HG03175 (cell line): ENCODE results near the gene PIMREG.

Source experiments
- ATAC-seq: cut with Tn5 transposase; IDR thresholded peaks from one replicate; pipeline ENCODE4 v1.9.1; 2021; ENCODE audit warnings: mild to moderate bottlenecking, moderate library complexity; ENCODE audit not compliant: unreplicated experiment

The PIMREG gene

DNA sequence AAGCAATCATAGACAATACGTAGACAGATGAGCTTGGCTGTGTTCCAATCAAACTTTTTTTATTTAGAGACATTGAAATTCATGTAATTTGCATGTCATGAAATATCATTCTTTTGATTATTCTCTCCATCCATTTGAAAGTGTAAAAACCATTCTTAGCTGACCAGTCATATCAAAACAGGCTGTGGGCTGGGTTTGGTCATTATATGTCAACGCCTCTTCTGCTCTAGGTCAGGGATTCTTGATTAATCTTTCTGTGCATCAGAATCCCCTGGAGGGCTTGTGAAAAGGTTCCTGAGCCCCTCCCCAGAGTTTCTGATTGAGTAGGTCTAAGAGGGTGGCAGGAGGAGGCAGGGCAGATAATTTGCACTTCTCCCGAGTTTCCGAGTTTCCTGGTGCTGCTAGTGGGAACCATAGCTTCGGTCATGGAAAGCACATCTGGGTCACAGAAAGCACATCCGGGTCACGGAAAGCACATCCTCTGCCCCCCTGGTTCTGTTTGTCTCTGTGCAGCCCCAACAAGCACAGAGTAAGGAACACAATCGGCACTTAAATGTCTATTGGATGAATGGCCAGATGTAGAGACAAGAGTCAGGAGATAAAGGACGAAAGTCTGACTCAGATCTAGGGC lies 16.4 kb downstream of the PIMREG start:
- no peak for ATAC-seq

DNA sequence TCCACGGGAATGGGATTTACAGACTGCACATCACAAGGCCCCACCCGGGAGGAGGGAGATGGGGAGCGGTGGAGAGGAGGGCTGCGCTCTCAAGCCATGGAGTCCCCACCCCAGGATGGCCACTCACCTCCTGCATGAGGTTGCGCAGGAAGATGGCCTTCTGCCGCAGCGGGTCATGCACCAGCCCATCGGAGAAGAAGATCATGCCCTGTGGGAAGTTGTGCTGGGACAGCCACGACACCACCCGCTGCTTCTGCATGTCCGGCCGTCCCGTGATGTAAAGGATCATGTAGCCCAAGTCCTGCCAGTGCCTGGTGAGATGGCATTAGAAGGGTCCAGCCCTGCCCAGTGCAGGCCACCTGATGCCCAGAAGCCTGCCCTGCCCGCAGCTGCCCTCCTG lies 17.0 kb downstream of the PIMREG start:
- ATAC-seq, result no peak

DNA sequence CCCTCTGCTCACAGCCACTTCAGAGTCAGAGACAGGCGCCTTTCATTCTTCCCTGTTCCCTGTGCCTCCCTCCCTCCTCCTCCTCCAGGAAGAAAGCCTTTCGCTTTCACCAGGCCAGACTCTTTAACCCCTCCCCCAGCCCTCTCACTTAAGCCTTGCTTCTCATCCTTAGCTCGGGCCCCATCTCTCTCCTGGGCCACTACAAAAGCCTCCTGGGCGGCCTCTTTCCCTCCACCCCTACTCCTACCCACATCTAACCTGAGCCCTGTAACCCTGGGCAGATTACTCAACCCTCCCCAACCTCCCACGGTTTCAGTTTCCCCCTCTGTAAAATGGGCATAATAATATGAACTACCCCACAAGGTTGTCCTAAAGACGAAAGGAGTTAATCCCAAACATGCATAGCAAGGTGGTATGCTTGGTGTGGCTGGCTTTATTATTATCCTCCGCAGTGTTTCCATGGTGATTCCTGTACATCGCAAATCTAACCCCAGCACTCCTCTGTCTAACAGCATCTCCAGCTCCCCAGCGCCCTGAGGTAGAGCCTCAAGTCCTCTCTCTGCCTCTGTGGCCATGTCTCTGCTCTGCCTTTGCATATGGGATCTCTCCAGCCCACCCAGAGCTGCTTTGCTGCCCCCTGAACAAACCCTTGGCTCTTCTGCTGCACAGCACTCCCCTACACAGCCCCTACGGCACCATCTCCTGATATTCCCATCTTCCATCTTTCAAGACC lies 17.7 kb downstream of the PIMREG start:
- ATAC-seq, result no peak

DNA sequence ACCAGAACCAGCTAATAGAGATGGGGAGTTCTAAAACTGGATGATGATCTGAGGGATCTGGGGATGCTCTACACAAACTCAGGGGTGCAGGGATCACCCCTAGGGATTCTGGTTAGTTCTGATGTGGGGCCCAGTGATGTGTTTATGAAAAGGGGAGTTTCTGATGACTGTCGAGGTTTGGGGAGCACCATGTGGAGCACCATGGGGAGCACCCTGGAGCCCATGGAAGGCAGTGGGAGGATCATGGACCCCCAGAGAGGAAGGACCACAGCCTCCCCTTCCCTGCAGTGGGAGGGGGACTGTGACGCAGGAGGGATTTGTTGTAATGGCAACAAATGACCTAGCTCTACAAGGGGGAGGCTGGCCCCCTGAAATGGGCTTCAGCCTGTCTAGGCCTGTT lies 18.4 kb downstream of the PIMREG start:
- no peak for ATAC-seq

DNA sequence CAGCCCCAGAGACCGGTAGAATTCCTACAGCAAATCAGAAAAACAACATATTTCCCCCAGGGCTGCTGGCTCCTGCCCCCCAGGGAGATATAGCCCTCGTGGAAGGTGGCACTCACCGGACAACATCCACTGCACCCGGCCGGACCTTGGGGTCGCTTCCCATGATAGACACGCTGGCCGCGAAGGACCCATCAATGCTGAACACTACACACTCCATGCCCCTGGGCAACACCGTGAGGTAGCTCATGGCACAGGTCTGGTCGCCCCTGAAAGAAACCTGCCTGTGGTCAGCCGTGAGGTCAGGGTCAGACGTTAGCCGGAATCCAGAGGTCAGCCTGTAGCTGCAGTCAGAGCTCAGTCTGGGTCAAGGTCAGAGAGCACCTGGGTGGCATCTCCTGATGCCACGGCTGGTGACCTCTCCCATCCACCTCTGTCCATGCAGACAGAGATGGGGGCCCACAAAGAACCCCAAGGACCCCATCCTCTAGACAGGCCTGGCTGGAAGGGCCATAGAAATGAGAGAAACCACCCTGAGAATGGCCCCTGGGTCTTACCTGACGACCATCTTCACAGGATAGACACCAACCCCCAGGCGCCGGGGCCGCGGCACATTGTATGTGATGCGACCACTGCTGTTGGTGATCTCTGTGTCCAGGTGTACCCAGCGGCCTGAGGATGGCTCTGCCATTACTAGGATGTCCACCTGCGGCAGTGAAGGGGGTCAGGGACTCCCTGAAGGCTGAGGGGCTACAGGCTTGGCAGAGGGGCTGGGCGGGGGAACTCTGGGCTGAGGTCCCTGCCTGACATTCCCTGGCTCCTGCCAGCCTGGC lies 19.6 kb downstream of the PIMREG start:
- no peak for ATAC-seq

DNA sequence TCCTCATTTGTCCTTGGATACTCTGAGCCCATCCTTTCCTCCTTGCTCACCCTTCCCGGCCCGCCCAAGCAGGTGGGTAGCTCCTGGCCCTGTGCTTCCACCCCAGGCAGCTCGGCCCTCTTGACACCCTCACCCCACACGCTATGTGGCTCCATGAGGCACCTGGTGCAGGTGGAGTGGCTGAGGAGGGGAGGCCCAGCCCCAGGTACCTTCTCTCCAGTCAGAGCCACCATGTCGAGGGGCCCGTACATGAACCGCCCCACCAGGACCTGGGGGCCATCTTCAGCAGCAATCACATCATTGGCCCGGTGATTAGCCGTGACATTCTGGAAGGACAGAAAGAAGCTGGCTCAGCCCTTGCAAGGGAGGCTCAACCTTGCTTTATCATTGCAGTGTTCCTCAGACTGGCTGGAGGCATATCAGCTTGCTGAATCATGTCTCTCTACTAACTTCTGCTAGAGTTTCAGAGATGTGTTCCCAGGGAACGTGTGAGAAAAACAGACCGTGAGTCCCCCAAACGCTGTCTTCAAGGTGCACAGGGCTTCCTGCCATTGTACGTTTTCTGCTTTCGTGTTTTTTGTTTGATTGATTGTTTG lies 20.3 kb downstream of the PIMREG start:
- no peak for ATAC-seq

DNA sequence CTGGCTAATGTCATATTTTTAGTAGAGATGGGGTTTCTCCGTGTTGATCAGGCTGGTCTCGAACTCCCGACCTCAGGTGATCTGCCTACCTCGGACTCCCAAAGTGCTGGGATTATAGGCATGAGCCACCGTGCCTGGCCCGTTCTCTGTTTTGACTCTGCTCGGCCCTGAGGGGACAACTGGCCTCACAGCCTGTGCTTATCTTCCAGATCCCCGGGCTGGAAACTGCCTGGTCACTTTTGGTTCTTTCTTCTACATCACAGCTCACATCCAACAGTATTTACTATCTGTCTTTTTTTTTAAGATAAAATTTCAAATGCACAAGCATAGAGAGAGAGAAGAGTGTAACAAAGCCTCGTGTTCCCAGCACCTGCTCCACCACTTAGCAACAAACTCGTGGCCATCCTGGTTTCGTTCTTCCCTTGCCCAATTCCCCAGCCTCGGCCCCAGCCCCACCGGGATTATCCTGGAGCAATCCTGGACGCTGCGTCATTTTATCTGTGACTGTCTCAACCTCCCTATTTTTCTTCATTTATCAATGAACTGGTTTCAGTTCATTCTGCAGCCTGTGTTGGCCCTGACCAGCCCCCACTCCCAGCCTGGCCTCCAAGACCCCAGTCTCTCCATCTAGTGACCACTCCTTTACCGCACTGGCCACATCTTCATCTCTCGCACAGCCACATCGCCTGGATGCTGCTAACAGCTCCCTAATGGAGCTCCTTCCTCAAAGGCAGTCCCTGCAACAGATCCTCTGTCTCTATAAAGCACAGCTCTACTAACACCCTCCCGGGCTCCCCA lies 21.1 kb downstream of the PIMREG start:
- no peak for ATAC-seq

DNA sequence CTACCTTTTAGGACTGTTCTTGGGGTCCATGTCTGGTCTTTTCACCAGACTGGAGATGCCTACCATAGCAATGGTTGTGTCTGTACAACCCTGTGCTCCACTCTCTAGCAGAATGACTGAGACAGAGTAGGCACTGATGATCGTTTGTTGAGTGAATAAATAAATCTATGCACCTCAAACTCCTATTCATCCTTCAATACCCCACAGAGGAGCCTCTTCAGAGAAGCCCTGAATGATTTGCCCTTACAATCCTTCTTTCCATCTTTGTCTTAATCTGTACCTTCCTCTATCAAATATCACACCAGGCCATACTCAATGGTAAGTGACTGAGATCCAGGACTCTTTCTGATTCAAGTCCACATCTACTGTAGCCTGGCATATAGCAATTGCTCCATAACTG lies 23.3 kb downstream of the PIMREG start:
- ATAC-seq, result no peak

DNA sequence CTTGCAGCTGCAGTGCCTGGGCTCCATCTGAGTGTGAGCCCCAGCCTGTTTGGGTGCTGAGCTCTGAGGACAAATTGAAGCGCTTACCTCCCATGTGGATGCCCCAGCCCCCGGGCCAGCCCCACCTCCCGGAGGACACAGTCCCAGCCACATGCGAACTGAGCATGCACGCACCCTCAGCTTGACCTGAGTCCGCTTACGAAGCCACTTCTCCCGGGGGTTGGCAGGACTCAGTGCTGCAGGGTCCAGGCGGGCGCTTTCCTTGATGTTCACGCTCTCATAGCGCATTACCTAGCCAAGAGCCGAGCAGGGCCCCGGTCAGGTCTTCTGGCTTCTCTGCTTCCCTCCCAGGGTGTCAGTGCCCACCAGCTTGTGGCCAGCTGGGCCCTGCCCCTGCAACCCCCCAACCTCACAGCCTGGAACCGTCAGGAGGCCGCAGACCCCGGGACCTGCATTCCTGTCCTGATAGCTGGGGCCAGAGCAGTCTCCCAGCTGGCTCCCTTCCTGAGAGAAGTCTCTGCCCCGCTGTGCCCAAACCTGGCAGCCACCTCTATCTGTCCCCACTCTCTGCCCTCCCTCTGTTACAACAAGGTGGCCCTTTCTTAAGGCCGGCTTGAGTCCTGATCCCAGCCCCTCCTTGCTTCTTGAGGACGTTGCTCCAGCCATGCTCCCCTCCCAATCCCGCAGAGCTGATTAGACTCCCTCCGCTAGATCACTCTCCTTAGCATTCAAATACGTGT lies 24.0 kb downstream of the PIMREG start:
- ATAC-seq, result no peak

DNA sequence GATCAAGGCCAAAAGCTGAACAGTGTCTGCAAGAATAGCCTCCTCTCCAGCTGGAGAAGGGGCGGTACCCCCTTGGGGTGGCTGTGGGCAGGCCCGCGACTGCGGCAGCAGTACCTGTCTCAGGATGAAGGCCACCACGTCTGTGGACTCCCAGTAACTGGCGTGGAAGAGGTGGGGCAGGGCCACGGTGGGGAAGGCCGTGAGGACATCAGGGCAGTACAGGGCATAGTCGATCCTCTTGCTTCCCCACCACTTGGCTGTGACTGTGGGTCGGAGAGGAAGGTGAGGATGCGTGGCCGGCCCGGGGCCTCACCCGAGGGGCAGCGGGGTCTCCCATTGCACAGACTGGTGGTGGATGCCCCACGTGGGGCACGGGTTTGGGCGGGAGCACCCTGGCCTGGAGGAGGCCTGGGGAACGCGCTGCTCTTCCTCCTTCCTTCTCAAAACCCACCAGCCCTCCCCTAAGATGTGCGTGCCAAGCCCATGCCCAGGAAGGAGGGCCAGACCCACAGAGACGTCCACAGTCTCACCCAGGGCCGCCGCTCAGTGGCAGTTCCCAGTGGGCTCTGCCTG lies 26.0 kb downstream of the PIMREG start:
- no peak for ATAC-seq

DNA sequence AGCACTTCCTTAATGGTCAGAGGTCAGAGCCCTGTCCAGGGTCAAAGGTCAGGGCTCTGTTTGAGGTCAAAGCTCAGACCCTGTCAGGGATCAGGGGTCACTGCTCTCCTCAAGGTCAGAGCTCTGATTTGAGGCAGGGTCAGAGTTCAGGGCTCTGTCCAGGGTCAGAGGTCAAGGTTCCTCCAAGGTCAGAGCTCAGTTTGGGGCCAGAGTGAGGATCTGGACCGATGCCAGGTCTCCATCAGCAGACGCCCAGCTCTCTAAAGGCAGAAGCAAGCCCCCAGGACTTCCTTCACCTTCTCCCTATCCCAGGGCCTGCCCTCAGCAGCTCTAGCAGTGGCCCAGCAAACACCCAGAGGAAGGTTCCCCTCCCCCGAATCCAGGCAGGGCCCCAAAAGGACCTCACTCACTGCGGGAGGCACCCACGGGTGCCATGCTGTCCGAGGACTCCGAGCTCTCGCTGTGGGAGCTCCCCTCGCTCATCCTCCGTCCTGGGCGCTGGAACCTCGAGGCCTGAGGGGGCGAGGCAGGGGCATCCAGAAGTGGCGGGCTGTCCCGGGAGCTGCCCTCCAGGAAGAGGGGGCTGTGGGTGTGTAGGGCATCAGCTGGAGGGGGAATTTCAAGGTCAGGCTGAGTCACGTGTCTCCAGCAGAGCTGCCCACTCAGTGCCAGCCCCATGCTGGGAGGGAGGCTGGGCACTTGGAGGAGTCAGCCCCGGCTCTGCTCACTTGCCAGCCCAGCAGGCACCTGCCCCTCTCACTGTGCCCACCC lies 26.7 kb downstream of the PIMREG start:
- no peak for ATAC-seq

DNA sequence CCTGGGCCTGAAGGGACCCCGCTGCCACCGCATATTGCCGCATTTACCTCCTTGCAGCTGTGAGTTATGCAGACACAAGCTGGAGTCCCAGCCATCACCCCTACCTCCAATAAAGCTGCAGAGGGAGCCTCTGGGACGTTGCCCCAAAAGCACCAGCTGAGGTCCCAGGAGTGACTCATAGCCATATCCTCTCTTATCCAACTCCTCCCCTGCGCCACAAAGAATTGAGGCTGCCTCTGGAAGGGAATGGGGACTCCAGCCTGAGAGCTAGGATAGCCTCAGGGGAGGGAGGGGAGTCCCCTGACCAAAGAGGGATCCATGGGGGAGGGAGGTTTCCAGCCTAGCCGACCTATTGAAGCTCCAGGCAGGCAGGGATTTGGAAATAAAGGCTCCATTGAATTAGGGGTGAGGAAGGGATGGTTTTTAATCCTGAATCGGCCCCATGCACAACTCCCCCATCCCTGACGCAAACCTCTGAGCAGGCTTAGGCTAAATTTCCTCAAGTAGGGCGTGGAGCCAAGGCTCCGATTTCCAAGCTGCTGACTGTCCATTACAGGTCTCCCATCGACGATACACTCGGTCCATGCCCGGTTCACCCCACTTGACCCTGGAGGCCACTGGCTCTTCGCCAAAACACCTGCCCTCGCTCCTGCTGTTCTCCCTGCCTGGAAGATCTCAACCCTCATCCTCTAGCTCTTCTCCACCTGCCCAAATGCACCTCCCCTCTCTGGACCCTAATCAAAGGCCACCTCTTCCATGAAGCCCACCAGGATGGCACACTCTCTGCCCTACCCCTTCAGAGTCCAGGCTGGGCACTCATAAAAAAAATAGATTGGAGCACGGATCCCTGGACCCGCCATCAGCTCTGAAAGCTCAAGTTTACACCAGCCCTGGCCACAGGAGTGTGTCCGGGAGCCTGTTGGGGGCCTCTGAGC lies 27.5 kb downstream of the PIMREG start:
- no peak for ATAC-seq

DNA sequence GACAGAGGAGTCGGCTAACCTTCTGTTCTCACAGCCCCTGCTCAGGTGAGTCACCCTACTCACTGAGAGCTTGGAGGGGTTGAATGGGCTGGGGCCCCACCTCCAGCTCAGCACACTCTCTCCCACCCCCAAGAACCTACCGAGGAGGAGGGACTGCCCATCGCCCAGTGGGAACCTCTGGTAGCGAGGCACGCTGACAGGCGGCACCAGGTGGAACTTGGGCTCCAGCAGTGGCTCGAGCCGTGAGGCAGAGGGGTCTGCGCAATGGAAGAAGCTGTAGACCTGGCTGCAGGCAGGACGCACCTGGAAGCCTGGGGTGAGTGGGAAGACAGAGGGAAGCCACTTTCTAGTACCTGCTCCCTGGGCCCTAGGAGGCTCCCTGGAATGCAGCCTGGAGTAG lies 28.3 kb downstream of the PIMREG start:
- no peak for ATAC-seq

DNA sequence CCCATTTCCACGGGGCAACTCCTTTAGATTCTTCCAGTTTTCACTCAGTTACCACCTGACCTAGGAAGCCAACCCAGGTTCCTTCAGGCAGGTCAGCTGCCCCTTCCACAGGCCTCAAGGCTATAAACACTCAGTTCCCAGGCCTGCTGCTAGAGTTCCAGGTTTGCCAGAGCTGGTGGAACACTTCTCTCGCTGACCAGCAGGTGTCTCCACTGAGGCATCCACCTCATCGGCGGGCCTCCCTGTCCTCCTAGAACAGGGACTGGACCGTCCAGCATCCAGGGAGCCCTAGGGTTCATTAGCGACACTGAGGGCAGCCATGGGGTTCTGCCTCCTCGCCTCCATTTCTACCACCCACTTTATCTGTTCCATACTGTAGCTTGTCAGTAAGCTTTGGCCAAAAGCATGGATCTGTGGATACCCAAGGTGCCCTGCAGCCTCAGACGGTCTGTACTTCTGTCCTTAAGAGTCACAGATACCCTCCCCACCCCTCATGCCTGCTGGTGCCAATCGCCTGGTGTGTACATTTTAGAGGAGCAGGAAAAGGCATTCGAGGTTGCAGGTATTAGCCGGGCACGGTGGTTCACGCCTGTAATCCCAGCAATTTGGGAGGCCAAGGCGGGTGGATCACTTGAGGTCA lies 29.0 kb downstream of the PIMREG start:
- no peak for ATAC-seq

DNA sequence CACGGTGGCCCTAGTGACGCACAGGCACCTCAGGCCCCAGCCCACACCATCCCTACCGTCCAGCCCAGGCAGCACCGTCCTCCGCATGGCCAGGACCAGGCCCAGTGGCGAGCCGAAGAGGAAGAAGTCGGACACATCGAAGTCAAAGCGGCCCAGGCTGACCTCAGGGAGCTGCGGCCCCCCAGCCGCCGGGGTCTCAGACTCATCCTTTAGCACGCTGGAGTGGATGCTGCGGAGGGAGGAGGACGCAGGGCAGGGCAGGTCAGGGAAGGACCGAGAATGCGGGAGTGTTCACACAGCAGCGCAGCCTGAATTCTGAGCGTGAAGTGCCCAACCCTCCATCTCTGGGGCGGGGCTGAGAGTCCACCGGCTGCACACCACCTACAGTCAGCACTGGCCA lies 30.1 kb downstream of the PIMREG start:
- no peak for ATAC-seq

DNA sequence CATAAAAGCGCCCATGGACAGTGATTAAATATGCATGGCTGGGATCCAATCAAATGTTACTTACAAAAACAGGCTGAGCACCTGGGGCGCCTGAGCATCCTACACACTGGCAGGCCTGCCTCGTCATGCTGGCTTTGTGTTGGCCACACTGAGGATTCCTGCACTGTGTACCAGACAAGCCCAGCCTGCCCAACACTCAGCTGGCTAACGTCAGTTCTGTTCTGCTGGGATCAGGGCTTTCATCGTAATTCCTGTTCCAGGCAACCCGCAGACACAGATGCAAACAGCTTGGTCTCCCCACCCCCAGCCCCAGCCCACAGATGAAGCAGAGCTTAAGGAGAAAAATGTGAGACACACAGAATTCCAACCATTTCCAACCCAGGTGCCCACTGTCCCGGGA lies 30.7 kb downstream of the PIMREG start:
- no peak for ATAC-seq

DNA sequence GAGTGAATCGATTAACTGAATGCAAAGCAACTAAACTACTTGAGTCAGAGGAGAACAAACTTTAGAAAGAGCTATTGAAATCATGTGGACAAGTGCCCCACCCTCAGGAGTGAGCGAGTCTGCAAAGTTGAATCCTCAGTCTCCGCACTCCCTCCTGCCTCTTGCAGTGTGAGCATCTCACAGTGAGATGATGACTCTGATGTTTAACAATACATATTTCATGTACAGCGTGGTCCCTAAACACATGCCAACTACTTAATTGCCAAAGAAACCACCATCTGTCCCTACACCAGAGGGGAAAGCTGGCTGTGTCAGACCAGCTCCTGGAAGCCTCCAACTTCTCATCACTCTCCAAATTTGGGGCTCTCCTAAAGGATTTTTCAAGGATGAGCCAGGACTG lies 31.2 kb downstream of the PIMREG start:
- no peak for ATAC-seq
